Adipose tissue (tissue), 3 donors: ENCODE data around the gene SDHAF4. TPM values are rescaled to one million over a fixed set of nuclear protein-coding genes. Genes with fewer than 3 reads are reported as not detected.

Experiments used
- polyA plus RNA-seq, 3 donors: library from polyadenylated mRNA; stranded (reverse); fragments of 200-250 nt; gene quantifications; one replicate each; pipeline ENCODE4 v1.2.3, GENCODE V29; 2013
- donor health status: healthy with polysubstance abuse.
- donor health status: Bipolar disorder and iron deficiency.
- donor health status: healthy.

Gene SDHAF4
- polyA plus RNA-seq, 3 donors, result 3.5 to 14.1 (median 8.4) TPM

Other genes with a start within 250 kb of the SDHAF4 start
- 1 to 10 TPM; 2.6 to 9.1 (median 3.6) TPM for gene FAM135A, start 153.4 kb upstream of the SDHAF4 start, polyA plus RNA-seq
- gene SMAP1, start 101.0 kb downstream of the SDHAF4 start, polyA plus RNA-seq, result 10 to 100 TPM; 12.5 to 16.5 (median 13.0) TPM